Measurements from ENCODE around the gene C3orf33.
"Not testable (repeated sequence)": the region's sequence is repeated elsewhere in the genome, so short reads cannot be mapped to it uniquely, and the experiment has no call there.

Gene C3orf33, protein sequence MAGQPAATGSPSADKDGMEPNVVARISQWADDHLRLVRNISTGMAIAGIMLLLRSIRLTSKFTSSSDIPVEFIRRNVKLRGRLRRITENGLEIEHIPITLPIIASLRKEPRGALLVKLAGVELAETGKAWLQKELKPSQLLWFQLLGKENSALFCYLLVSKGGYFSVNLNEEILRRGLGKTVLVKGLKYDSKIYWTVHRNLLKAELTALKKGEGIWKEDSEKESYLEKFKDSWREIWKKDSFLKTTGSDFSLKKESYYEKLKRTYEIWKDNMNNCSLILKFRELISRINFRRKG

DNA sequence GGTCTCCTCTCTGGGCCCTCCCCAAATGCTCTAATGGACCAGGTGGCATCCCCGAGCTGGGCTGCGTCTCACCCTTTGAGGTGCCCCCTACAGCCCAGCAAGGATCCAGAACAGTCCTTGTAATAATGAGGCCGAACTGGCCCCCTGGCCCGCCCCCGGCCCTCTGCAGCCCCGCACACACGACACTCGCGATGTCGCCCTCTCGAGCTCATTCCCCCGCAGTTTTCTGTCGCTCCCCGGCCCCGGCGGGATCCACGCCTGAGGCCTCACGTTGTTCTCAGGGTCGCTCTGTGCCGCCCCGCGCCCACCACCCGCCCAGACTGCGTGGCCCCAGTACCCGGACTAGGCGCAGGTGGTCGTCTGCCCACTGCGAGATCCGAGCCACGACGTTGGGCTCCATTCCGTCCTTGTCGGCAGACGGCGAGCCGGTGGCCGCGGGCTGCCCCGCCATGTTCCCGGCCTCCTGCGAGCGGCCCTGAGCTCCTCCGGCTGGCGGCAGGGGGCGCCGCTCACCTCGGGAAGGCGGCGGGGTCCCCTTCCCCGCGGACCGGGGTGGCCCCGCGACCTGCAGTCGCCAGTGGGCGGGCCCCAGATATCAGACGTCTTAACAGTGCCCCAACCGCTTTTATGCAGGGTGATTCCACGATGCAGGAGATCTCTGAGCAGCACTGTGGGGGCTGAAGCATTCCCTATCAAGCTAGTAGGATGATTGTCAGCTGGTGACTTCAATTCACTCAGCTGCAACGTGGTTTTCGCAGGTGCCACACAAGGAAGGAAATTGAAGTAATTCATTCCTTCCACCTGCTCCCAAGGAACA, at the start of gene C3orf33:
C3orf33 (minus strand) TSS at position 477 of the 817 bp plus-strand sequence; CDS start at position 451, 26 bp downstream.
- DNase-seq, result peak; percentile 85

DNA sequence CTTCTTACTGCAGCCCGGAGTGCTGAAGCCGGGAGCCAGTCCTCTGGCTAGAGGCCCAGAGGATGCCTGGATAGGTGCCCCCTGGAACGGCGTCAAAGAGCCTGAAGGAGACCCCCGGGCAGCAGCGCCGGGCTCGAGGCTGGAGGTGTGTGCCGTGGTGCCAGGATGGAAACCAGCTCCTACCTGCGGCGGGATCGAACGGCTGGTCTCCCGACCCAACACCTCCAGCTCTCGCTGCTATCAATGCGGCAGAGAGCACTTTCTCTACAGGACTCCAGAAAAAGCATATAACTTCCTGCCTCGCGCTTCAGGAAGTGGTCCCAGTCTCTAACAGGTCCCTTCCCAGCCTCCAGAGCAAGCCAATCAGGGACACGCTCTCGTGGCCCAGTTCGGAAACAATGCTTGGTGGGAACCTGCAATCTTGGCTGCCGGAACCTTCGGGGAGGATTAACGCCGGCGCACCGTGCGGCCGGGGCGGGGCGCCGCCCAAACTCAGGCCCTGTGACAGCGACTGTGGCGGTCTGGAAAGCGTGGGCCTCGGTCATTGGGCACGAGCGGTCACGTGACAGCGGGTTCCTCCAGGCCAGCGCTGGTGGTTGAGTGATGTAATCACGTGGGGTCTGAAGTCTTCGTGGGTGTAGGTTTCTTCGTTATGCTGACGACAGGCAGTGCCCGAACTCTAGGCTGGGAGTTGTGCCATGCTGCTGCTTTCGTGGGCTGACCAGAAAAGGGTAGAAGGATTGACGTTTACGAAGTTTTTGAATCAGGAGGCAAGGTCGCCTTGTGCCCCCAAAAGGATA, 48.3 kb upstream of the C3orf33 start, which contains the start of gene SLC33A1:
SLC33A1 (minus strand) TSS at position 287 of the 800 bp plus-strand sequence. CDS start 430 bp downstream, outside the sequence.
- peak; percentile 99 for DNase-seq

DNA sequence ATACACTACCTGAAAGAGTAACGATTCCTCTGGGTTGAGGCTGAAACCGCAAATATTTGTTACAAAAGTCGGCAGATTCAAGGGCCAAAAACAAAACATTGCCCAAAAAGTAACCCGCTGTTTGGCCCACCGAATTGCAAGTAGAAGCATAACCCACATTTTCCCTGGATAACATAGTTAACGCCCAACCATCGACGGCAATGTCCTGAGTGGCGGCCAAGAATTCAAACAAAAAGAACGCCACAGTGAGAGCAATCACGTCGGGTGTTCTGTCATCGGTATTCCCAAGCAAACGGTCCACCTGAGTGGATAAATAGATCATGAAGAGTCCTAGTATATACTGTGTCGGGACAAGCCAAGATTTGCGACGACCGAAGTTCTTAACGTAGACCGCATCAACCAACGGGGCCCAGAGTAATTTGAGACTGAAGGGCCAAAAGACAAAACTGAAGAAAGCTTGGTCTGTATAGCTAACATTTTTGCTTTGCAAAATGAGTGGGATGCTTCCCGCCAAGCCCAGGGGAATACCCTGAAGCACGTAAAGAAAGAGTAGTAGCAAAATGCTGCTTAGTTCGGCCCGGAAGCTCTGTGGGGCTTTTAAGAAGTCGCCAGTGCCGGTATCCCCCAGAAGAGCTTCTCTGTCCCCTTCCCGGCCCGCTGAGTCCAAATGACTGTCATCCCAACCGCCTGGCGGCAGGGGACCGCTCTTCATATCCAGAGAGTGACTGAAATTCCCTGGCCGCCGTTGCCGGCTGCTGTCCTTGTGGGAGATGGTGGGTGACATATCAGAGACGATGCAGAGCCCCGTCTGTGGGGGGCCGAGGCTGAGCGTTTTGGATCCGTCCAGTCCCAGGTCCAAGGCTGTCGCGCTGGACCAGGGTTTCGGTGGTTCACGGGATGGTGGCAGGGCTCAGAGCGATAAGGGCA, 47.4 kb upstream of the C3orf33 start:
- peak; percentile 37 for DNase-seq

DNA sequence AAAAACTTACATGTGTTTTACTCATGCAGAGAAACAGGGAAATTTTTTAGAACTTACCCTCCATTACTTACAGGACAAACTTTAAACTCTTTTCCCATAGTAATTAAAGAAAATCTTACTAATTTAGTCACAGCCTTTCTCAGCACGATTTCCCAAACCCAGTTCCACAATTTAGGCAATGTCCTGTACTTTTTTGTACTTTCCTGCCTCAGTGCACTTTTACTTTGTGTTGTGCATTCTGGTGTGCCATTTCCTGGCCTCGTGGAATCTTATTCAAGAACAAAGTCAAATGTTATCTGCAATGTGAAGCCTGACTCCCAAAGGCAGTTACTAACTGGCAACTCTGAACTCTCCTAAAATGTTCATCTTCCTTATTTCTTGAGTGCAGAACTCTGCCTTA, 46.3 kb upstream of the C3orf33 start:
- DNase-seq, result no peak

DNA sequence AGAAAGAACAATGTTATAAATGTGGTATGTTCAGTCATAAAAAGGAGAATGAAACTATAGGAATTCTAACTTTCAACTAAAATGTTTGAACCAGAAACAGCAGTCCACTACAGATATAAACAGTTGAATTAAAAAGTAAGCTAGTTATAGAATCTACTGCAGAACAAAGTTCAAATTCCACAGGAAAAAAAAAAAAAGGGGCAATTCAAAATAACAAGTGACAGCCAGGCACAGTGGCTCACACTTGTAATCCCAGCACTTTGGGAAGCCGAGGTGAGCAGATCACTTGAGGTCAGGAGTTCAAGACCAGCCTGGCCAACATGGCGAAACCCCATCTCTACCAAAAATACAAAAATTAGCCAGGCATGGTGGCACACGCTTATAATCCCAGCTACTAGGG, 43.3 kb upstream of the C3orf33 start:
- DNase-seq, result not testable (repeated sequence)

DNA sequence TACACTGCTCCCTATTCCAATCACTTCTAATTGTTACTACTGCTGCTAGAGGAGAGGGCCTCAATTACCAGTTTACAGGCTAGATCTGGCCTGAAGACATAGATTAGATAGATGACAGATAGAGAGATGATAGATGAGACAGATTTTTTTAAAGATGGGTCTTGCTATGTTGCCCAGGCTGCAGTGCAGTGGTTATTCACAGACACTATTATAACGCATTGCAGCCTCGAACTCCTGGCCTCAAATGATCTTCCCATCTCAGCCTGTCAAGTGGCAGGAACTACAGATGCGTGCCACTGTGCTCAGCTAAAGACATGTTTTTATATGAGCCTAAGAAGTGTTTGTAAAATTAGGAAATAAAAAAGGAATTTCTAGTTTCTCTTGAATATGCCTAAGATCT, 41.9 kb upstream of the C3orf33 start:
- no peak for DNase-seq

DNA sequence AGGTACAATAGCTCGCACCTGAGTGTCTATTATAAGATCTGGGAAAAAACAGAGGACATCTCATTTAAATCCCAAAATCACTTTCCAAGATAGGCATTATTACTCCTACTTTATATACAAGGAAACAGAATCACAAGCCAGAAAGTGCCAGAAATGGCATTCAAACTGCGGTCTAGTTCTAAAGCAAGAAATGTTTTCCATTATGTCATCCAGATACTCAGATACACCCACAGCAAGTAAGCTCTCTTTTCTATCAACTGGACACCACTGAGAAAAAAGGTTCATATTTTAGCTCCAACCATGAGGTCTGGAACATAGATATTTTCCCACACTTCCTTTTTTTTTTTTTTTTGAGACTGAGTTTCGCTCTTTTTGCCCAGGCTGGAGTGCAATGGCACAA, 40.0 kb upstream of the C3orf33 start:
- no peak for DNase-seq

DNA sequence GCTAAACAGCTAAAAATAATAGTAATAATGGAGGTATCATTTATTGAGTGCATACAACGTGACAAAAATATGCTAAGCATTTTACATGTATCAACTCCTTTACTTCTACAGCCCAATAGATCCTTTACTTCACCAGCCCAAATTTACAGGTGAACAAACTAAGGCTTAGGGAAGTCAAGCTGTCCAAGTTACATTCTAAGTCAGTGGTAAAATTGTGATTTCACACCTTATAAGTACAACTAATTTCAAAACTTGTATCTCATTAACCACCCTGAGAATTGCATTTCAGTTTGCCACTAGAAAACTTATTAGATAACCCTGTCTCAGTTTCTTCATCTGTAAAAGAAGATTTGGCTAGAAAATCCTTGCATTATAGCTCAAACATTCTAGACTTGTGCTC, 37.5 kb upstream of the C3orf33 start:
- no peak for DNase-seq

DNA sequence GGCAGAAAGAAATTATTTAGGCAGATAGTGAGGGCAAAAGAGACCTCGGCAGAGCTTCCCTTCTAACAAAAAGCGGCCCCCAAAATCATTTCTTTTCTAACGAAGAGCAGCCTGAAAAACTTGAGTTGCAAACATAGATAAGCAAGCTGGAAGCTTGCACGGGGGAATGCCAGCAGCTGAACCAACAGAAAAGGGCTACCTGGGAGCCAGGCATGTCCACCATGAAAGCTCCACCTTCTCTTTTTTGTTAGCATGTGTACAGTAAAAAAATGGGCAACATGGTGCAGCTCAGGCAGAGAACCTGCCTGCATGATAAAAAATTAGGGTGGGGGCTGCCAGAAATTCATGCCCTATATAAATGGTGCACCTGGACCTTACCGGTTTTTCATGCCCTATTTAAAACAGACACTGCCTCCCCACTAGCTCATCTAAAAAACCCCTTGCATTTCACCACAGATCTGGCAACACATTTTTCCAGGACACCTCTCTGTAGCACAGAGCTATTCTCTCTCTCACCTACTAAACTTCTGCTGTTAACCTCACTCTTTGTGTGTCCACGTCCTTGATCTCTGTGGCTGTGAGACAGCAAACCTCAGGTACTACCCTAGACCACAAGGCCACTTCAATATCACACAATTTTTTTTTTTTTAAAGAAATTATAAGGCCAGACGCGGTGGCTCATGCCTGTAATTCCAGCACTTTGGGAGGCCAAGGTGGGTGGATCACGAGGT, 29.4 kb upstream of the C3orf33 start:
- no peak for DNase-seq

DNA sequence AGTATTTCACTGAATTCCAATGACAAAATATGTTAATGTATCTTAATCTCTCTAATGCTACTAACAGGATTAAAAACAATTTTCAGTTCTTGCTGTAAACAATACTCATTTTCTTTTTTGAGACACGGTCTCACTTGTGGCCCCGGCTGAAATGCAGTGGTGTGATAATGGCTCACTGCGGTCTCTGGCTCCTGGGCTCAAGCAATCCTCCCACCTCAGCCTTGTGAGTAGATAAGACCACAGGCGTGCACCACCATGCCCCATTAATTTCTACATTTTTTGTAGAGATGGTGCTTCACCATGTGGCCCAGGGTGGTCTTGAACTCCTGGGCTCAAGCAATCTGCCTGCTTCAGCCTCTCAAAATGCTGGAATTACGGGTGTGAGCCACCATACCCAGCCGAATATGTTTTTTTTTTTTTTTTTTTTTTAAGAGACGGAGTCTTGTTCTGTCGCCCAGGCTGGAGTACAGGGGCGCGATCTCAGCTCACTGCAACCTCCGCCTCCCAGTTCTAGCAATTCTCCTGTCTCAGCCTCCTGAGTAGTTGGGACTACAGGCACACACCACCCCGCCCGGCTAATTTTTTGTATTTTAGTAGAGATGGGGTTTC, 22.5 kb upstream of the C3orf33 start:
- not testable (repeated sequence) for DNase-seq

DNA sequence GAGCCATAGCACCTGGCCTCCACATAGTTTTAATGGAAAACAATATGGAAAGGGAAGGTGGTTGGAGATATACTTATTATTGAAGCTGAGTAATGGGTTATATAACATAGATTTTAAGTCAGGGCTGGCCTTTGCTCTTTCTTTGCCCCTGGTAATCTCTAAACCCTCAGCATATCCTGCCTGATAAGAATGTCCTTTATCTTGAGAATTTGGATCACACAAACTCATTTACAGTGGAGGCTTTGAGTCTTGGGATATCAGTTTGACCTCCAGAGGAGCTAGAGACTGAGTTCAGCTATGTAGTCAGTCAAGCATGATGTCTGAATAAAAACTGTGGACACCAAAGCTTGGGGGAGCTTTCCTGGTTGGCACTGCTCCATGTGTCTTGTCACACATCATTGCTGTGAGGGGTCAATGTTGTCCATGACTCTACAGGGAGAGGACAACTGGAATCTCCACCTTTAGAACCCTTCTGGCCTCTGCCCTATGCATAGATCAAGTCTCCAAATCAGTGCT, 9.0 kb upstream of the C3orf33 start:
- DNase-seq, result no peak

DNA sequence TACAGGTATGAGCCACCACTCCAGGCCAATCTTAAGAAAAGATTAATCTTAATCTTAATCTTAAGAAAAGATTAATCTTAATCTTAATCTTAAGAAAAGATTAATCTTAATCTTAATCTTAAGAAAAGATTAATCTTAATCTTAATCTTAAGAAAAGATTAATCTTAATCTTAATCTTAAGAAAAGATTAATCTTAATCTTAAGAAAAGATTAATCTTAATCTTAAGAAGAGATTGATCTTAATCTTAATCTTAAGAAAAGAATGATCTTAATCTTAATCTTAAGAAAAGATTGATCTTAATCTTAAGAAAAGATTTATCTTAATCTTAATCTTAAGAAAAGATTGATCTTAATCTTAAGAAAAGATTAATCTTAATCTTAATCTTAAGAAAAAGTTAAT, 7.1 kb upstream of the C3orf33 start:
- DNase-seq, result not testable (repeated sequence)

DNA sequence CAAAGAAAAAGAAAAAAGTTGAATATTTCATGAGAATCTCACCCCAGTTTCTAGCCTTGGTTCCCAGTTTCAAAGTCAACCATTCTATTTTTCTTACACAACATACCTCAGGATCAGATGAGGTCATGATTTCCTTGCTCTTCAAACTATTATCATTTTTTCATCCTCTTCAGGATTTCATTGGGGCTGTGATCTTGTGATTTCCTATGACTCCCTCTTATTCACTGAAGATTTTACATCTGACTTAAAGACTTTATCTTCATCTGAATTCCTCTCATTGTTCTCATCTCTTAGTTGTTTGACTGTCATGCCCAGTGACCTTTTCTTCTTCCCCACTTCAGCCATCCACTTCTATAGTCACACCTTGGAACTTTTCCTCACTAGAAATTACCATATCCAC, 3.1 kb upstream of the C3orf33 start:
- no peak for DNase-seq

DNA sequence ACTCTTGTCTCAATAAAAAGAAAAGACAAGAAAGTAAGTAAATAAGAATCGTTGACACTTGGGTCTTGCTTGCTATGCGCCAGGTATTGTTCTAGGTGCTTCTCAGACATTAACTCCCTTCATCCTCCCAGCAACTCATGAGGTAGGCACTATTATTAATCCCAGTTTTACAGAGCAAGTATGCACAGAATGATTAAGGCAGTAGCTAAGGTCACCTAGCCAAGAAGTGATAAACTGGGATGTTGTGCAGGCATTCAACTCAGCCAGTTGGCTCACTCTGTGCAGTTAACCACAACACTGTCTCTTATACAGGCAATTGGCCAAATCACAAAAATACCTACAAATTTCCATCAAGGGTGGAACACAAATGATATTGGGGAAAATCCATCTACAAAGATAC, 1.7 kb upstream of the C3orf33 start:
- DNase-seq, result no peak

DNA sequence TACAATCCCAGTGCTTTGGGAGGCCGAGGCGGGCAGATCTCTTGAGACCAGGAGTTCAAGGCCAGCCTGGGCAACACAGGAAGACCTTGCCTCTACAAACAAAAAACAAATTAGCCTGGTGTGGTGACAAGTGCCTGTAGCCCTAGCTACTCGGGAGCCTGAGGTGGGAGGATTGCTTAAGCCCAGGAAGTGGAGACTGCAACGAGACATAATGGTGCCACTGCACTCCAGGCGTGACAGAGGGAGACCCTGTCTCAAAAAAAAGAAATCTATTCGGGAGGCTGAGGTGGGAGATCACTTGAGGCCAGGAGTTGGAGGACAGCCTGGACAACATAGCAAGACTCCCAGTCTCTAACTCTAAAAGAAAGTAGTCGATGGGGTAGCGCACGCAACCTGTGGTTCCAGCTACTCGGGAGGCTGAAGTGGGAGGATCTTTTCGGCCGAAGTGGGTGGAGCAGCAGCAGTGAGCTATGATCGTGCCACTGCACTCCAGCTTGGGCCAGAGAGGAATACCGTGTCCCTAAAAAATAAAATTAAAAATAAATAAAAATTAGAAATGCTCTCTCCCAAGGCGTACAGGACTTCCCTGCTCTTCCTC, 775 bp downstream of the C3orf33 start:
- DNase-seq, result peak; percentile 6

DNA sequence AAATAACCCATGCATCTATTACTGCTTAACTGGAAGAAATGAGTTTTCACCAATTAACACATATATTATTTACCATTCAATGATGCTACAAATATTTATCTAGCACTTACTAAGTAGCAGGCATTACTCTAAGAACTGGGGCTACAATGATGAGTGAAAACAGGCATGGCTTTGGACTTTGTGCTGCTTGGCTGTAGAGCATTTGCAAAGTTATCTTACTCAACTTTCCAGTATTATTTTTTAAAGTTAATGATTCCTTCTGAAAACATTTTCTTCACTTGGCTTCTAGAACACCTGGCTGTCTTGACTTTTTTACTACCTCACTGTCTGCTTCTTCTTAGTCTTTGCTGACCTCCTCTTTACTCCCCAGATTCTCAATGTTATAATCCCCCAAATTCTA, 1.8 kb downstream of the C3orf33 start:
- no peak for DNase-seq

DNA sequence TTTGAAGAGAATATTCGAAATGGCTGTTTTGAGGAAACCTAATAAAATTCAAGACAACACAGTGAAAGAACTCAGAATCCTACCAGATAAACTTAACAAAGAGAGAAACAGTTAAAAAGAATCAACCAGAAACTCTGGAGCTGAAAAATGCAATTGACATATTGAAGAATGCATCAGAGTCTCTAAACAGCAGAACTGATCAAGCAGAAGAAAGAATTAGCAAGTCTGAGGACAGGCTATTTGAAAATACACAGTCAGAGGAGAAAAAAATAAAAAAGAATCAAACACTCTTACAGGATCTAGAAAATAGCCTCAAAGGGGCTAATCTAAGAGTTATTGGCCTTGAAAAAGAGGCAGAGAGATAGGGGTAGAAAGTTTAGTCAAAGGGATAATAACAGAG, 13.5 kb downstream of the C3orf33 start:
- no peak for DNase-seq

DNA sequence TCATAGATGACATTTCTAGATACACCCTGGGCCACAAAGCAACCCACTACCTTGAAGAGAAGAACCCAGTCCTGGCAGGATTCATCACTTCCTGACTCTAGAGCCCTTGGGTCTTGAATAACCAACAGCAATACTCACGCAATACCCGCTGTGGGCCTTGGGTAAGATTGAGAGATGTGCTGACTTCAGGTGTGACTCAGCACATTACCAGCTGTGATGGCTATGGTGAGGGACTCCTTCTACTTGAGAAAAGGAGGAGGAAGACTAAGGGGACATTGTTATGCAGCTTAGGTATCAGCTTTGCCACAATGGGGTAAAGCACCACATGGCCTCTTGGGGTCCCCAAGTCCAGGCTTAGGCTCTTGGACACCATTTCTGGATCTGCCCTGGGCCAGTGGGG, 14.9 kb downstream of the C3orf33 start:
- DNase-seq, result peak; percentile 58

DNA sequence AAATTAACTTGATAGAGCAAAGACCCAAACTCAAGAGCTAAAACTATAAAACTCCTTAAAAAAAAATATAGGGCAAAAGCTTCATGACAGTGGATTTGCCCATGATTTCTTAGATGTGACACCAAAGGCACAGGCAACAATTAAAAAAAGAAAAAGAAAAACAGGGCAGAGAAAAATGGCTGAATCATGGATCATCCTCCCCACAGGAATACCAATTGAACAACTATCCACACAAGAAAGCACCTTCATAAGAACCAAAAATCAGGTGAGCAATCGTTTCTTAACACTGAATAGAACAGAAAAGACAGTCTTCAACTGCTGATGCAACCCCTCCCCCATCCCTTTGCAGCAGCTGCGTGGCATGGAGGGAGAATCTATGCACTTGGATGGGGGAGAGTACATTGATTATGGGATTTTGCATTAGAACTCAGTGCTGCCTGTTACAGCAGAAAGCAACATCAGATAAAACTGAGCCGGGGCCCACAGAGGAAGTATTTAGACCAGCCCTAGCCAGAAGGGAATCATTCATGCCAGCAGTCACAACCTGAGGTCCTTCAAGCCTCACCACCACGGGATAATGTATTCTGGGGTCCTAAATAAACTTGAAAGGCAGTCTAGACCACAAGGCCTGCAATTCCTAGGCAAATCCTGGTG, 15.7 kb downstream of the C3orf33 start:
- no peak for DNase-seq

Data from activated CD4-positive, alpha-beta T cell treated with anti-CD3 and anti-CD28 coated beads, Interleukin-10, Interleukin-2, amounts not matched to agents 100 ng/mL and 50 ng/mL, durations not matched to agents 16 hours and 8 hours (primary cell).